Stimulated activated CD4-positive, alpha-beta T cell treated with anti-CD3 and anti-CD28 coated beads, Interleukin-15, amount 100 ng/mL, for 48 hours (primary cell): Measurements from ENCODE around the gene POSTN.

ENCODE experiments used
- DNase-seq, 2 donors: peaks; one replicate each; pipeline ENCODE4 v3.0.0-alpha.2; 2020; ENCODE audit warnings: low read depth in 2 of 2

POSTN gene, protein sequence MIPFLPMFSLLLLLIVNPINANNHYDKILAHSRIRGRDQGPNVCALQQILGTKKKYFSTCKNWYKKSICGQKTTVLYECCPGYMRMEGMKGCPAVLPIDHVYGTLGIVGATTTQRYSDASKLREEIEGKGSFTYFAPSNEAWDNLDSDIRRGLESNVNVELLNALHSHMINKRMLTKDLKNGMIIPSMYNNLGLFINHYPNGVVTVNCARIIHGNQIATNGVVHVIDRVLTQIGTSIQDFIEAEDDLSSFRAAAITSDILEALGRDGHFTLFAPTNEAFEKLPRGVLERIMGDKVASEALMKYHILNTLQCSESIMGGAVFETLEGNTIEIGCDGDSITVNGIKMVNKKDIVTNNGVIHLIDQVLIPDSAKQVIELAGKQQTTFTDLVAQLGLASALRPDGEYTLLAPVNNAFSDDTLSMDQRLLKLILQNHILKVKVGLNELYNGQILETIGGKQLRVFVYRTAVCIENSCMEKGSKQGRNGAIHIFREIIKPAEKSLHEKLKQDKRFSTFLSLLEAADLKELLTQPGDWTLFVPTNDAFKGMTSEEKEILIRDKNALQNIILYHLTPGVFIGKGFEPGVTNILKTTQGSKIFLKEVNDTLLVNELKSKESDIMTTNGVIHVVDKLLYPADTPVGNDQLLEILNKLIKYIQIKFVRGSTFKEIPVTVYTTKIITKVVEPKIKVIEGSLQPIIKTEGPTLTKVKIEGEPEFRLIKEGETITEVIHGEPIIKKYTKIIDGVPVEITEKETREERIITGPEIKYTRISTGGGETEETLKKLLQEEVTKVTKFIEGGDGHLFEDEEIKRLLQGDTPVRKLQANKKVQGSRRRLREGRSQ

DNA sequence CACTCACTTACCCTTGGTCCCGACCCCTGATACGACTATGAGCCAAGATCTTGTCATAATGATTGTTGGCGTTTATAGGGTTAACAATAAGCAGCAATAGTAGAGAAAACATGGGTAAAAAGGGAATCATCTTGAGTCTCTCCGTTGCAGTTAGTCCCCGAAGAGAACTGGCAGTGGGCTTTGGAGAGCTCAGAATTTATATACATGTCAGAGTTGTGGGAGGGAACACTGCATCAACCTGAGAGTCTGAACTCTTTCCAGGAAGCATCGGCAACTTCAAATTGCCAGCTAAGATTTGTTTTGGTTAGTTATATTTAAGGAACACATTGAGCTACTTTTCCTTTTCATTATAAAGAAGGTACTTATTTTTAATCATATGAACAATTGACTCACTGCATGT is at the start of gene POSTN:
Gene POSTN, minus strand, starts transcription at position 172 of the 400 bp plus-strand sequence. Its CDS starts 42 bp downstream, at position 130.
- no peak for DNase-seq

DNA sequence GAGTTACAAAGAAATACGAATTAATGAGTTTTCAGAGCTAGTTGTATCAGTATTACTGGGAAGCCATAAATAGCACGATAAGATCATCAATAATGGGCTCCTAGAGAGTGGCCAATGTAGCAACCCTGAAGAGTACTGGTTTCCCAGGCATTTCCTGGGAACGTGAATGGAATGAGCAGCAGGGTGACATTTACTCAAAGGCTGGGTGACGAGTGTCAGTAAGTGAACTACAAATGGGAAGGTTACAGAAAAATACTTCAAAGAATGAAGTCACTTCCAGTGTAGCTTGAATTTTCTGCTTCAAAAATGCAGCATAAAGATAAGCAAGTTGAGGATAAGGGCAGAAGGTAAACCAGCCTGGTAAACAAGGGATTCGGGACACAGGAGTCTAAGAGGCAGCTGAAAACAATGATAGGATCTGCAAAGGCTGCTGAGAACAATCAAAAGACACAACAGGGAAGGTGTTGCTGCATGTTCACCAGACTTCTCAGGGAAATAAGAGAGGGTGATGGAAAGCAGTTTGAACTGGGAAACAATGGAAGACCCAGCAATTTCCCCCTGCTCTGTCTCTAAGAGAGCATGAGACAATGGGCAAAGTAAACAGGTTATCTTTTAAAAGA is 48.6 kb upstream of the POSTN start:
- no peak for DNase-seq

DNA sequence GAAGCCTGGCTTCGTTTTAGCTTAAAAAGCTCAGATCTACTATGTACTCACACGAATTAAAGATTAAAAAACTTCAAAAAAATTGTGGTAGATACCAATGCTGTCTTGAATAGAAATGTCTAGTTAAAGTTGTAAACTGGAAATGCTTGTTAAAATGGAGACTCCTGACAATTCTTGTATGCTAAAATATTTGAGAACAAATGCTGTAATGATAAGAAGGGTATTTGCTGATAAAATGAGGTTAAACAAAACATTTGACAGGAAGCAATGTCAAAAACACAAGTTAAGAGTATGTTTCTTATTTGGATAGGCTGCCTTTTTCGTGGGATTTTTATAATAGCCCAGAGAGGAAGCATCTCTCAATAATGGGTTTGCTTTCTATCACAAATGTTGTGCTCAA is 48.0 kb upstream of the POSTN start:
- no peak for DNase-seq

DNA sequence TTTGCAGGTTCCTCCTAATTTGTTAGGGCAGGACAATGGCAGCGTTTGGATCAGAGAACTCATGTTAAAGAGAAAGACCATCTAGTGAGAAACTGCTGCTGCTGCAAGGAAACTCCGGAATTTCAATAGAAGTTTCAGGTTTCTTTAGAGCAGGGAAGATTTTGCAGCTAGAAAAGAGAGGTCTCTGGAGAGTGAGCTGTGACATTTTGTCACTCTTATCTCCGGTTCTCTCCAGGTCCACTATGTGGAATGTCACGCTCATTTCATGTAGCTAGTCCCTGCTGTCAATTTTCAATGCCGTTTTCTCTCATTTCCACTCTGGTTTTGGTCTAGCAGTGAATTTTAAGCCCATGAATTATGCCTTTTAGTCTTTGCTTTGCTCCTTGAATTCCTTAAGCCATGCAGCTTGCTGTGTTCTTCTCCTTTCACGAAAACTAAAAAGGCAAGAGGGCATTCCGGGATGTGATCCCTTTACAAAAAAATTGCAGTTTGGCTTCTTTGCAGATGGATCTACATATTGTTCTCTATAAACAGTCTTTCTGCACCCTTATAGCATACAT is 46.7 kb upstream of the POSTN start:
- DNase-seq: no peak

- no peak for DNase-seq
Measured at GRCh38 chr13:37641391-37641790, 42.8 kb upstream of the POSTN start.

GRCh38 chr13:37640499-37640898 is 41.9 kb upstream of the POSTN start:
- DNase-seq: no peak

DNA sequence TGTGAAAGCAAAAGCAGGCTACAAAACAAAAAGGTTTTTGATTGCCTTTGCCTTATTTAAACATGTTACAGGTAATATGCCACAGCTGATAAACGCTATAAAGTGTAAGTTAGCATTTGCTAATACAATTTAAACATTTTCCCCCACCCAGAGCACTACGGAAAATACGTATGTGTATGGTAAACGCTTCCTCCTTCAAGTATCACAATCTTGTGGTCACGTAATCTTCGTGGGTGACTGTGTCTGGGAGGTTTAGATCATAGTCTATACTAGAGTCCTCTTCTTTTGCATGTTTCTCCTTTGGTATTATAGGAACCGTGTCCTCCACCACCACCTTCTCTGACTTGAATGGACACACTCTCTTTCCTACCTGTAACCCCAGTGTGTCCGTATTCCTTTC is 38.1 kb upstream of the POSTN start:
- no peak for DNase-seq

DNA sequence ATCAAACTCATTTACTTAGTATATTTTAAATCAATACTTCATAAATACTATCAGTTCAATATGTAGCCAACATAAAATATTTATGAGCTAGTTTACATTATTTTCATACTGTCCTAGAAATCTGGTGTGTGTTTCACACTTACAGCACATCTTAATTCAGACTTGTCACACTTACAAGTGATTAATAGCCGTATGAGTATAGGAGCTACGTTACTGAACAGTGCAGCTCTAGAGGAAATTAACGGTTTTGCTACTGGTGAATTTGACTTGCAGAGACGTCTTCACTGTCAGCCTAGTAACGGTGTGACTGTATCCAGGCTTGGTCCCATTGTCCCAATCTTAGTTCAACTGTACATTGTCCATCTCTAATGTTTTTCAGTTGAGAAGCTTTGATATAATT is 33.7 kb upstream of the POSTN start:
- no peak for DNase-seq

DNA sequence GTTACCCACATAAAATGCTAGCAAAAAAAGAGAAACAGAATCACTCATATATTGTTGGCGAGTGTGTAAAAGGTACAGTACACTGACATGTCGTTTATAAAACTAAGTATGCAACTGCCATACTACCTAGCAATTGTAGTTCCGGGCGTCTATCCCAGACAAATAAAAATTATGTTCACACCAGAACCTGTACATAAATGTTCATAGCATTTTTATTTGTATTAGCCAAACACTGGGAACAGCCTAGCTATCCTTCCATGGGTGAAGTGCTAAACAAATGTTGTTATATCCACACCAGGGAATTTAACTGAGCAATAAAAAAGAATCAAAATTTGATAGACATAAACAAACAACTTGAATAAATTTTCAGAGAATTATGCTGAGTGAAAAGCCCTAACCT is 28.9 kb upstream of the POSTN start:
- DNase-seq: no peak

DNA sequence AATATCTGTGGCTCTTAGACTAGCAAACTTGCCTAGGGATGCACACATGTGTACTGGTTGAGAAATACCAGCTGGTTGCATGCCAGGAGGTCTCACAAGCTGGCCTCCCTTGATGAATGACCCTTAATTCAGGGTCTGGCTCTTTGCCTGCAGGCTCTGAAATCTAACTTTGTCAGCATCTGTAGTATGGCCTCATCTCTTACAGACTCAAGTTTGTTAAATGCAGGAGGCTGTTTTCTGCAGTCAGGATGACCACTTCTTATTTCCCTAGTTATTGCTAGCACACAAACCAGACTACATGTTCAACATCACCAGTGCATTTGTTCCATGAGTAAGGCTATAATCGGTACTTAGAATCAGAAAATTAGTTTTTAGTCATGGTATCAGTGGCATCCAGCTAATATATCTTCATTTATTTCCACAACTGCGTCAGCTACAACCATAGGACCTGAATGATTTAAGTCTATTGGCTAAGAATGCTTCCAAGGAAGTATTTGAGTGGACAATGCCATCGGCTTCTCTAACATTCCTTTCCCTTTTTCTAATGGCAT is 23.3 kb upstream of the POSTN start:
- no peak for DNase-seq

DNA sequence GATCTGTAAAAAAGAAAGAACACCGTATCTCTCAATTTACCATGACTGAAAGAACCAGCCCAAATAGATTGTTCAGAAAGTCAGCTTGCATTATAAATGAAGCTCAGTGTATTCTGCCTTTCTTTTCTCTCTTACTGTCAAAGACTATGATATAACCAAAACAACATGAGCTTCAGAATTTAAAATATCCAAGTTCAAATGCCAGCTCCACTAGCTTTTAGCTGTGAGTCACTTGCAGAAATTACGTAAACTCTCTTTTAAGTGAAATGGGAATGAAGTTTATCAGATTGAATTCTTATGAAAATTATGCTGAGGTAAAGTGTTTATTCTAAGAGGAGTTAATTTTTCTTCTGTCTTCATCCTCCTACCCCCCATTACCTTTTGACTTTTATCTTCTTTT is 20.0 kb upstream of the POSTN start:
- DNase-seq: no peak

DNA sequence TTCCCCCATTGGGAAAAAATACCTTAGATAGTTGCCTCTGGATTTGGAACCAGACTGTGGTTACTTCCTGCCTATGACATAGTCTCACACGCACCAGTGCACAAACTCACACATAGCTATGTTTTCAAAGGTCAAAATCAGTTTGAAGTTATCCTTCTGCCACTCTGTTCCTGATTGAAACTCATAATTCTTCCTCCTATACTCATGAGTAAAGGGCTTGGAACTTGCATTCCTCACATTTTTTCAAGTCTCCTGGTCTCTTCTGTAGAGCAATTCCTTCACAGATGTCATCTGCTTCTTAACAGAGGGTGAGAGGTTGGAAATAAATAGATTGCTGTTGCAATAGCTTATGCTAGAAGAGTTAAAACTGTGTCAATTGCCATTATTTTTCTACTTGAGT is 18.6 kb upstream of the POSTN start:
- no peak for DNase-seq

DNA sequence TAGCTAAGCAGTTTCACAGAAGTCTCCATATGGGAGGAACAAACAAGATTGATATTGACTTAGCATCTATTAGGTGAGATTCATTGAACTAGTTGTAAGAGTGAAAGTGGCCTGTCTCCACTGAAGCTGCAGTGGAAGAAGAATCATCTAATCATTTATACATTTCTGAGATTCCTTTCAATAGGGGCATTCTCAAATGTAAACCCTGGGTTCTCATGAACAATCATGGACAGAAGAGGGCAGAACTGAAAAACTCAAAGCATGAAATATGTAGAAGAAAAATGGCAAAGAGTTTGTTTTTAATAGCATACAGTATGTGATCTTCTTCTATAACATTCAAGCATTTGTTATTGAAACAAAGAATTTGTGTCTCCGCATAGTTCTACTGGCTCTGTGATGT is 17.6 kb upstream of the POSTN start:
- no peak for DNase-seq

DNA sequence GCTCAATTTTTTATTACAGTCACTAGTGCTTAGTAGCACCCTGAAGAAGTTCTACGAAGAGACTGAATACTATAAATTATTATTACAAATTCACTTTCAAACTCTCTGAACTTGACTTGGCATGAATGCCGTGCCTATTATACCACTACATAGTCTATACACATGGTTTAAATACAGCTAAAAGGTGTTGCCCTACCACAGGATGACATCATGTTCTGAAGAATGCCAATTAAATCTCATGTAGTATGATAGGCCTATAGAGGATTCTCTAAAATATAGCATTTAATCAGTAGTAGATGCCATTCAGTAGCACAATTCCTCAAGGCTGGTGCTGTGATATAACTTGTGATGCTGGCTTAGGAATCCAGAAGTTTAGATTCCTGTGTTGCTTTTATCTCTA is 16.7 kb upstream of the POSTN start:
- DNase-seq: no peak

GRCh38 chr13:37613638-37614037 is 15.1 kb upstream of the POSTN start:
- DNase-seq: no peak

DNA sequence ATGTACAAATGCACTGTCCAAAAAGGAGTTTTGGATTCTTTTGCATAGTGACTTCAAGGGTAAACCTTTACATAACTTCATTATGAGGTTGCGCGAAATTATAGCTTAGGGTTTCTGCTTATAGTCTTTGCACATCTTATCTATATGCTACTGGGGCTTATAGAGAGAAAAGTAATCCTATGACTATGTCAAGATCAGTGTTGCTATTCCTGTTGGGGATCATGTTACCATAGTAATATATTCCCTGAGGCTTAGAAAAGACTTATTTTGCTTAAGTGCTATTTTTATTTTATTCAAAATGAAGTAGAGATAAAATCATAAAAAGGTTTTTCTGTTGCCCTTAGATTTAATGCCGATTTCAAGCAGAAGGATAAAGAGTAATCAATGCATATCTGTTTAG is 14.7 kb upstream of the POSTN start:
- DNase-seq: no peak

- DNase-seq: no peak
Measured at GRCh38 chr13:37608750-37609339, 10.3 kb upstream of the POSTN start.

DNA sequence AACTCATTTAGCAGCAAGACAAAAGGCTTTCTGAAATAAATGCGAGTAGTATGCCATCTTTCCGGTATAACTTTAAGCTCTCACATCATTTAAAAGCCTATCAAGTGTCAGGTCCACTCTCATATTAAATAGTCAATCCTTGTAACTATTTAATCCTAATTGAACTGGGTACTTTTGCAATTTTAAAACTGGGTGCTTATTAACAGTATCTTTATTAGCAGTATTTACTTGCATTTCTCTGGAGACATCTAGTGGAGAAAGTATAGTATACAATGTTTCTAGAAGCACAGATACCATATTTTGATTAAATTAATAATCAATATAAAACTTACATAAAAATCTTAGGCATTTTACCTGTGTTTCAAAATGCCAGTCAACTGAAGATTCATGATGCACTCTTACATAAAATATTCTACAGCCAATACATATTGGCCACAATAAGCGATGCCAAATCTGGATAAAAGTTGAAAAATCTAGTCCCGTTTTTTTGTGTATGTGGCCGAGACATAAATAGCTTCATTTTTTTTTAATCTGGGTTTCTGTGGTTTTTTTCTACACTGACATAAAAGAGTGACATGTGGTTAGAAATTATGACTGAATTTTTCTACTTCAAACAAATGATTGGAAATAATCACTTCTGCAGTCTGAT is 4.3 kb upstream of the POSTN start:
- no peak for DNase-seq

DNA sequence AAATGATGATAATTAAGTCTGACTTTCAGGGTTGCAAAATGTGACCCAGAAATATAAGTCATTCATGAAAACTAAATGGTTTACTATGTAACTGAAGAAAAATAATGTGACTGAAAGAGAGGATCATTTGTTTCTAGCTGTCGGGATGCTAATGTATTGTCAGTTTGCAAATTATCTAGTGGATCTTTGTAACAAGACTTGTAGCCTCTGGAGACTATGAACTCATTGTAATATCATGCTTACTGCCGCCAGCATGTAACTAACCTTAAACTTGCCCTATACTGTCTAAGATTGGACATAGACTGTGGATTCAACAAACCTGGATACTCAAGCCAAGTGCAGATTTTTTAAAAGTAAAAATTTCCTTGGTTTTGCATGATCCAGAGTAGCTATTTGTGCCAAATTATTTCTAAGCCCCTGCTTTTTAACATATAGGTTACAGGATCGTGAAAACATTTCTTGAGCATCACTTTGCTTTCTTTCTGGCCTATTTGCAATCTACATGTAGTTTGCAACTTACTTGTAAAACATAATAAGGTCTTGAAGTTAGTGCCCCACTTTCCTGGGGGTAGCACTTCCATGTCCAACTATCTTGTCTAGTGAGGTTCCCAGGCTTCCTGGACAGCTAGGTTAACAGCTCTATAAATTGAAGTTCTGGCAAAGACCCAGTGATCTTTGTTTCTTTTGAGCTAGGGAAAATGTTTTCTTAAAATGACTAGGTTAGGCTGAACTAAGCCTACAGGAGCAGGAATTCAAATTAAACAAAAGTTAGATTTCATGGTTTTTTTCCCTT is 3.3 kb upstream of the POSTN start:
- no peak for DNase-seq

DNA sequence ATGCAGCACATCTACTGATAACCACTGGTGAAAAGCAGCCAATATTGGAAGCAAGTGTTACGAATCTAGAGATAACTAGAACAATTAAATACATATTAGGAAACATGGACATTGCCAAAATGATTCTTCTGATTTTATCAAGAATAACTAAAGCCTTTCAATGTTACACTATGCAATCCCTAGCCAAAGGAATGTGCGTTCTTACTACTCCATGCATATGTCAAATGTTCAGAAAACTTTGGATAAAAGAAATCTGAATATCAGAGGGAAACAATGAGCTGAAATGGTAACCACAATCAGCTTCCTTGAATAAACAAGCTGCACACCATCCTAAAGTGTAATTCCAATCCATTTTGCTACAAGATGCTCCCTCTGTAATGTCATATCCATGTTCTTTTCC is 951 bp upstream of the POSTN start:
- DNase-seq: no peak
